ENCODE measurements around the gene ROCK1.
"Not testable (repeated sequence)": the region's sequence is repeated elsewhere in the genome, so short reads cannot be mapped to it uniquely, and the experiment has no call there.

Gene ROCK1

GRCh38 chr18:21049306-21049705 lies 62.3 kb downstream of the ROCK1 start:
- DNase-seq, result no peak

GRCh38 chr18:21047126-21047525 lies 64.5 kb downstream of the ROCK1 start:
- no peak for DNase-seq

GRCh38 chr18:21040466-21040865 lies 71.1 kb downstream of the ROCK1 start:
- DNase-seq, result no peak

- no peak for DNase-seq
These were observed 73.4 kb downstream of the ROCK1 start for GRCh38 chr18:21038201-21038600.

GRCh38 chr18:21031845-21032244 lies 79.8 kb downstream of the ROCK1 start:
- no peak for DNase-seq

- not testable (repeated sequence) for DNase-seq
These were observed 93.4 kb downstream of the ROCK1 start for GRCh38 chr18:21018257-21018656.

GRCh38 chr18:21012308-21012707 lies 99.3 kb downstream of the ROCK1 start:
- no peak for DNase-seq

- DNase-seq, result no peak
These were observed 106.9 kb downstream of the ROCK1 start for GRCh38 chr18:21004726-21005125.

- no peak for DNase-seq
These were observed 110.9 kb downstream of the ROCK1 start for GRCh38 chr18:21000667-21001066.

GRCh38 chr18:20997371-20997770 lies 114.2 kb downstream of the ROCK1 start:
- DNase-seq, result no peak

GRCh38 chr18:20996418-20996817 lies 115.2 kb downstream of the ROCK1 start:
- no peak for DNase-seq

GRCh38 chr18:20988726-20989125 lies 122.9 kb downstream of the ROCK1 start:
- no peak for DNase-seq

- DNase-seq, result no peak
These were observed 136.5 kb downstream of the ROCK1 start for GRCh38 chr18:20975077-20975476.

GRCh38 chr18:20971886-20972267 lies 139.7 kb downstream of the ROCK1 start:
- DNase-seq, result no peak

GRCh38 chr18:20966795-20967194 lies 144.8 kb downstream of the ROCK1 start:
- no peak for DNase-seq

- DNase-seq, result no peak
These were observed 148.6 kb downstream of the ROCK1 start for GRCh38 chr18:20963027-20963426.

- no peak for DNase-seq
These were observed 150.9 kb downstream of the ROCK1 start for GRCh38 chr18:20960735-20961134.

- DNase-seq, result not testable (repeated sequence)
These were observed 160.8 kb downstream of the ROCK1 start for GRCh38 chr18:20950827-20951226.

Data from activated naive CD4-positive, alpha-beta T cell (primary cell).